OCI-LY7 (cell line): ENCODE measurements around the gene HDGFL2. TPM values are rescaled to one million over a fixed set of nuclear protein-coding genes. Genes with fewer than 3 reads are reported as not detected.

Source experiments
- BruUV-seq: library from RNA; stranded (reverse); fragments of 400-500 nt; replicated peaks from 2 replicates; lab custom pipeline; 2021; lab: Mats Ljungman, UMichigan
- CTCF ChIA-PET: fragments of 300-600 bp; sonication (Branson Sonifier 250); formaldehyde crosslinking; loops from one replicate; lab custom pipeline; 2022; ENCODE audit warnings: antibody characterized with exemption; ENCODE audit not compliant: unreplicated experiment; lab: Charles Lee
- POLR2A ChIA-PET: fragments of 300-600 bp; sonication (Branson Sonifier 250); formaldehyde crosslinking; loops from one replicate; lab custom pipeline; 2022; ENCODE audit warnings: antibody characterized with exemption; lab: Charles Lee
- DNase-seq: peaks from one replicate; pipeline ENCODE4 v3.0.0-alpha.2; 2015; ENCODE audit warnings: low spot score
- H2AFZ ChIP-seq: fragments of 200-600 bp; sonication (generic), shearing (Covaris generic); 2 replicates; pipeline ENCODE4 v1.6.1; 2014; ENCODE audit warnings: mild to moderate bottlenecking, antibody characterized with exemption, low read length, moderate library complexity
- H3K27ac ChIP-seq: fragments of 200-600 bp; sonication (generic); 2 replicates; pipeline ENCODE4 v1.5.1; 2014; ENCODE audit warnings: mixed run types, low read depth, mild to moderate bottlenecking, moderate library complexity, low read length, inconsistent platforms; ENCODE audit not compliant: poor library complexity, severe bottlenecking
- H3K36me3 ChIP-seq: fragments of 200-600 bp; sonication (generic); 2 replicates; pipeline ENCODE4 v1.6.1; 2014; ENCODE audit warnings: mild to moderate bottlenecking, antibody characterized with exemption, low read length, moderate library complexity, mixed read lengths; ENCODE audit not compliant: insufficient read depth
- H3K4me1 ChIP-seq: fragments of 200-600 bp; sonication (generic); 2 replicates; pipeline ENCODE4 v1.5.1; 2014; ENCODE audit warnings: mild to moderate bottlenecking, low read length; ENCODE audit not compliant: insufficient read depth, poor library complexity, severe bottlenecking
- H3K4me2 ChIP-seq: fragments of 200-600 bp; sonication (generic); 2 replicates; pipeline ENCODE4 v1.6.1; 2014; ENCODE audit warnings: mild to moderate bottlenecking, low read length
- H3K4me3 ChIP-seq: fragments of 200-600 bp; sonication (generic); 2 replicates; pipeline ENCODE4 v1.5.1; 2014; ENCODE audit warnings: mild to moderate bottlenecking, low read depth, low read length; ENCODE audit not compliant: poor library complexity, severe bottlenecking
- H3K79me2 ChIP-seq: fragments of 200-600 bp; sonication (generic); 2 replicates; pipeline ENCODE4 v1.6.1; 2016; ENCODE audit warnings: low read depth, mild to moderate bottlenecking, low read length, moderate library complexity, mixed read lengths; ENCODE audit not compliant: insufficient read depth
- H3K9me2 ChIP-seq: fragments of 200-600 bp; sonication (generic); 2 replicates; pipeline ENCODE4 v1.6.1; 2016; ENCODE audit warnings: mild to moderate bottlenecking, low read length, mixed read lengths; ENCODE audit not compliant: insufficient read depth
- H3K9me3 ChIP-seq: fragments of 200-600 bp; sonication (generic); 2 replicates; pipeline ENCODE4 v1.6.1; 2014; ENCODE audit warnings: mild to moderate bottlenecking, mixed run types, low read length, mixed read lengths
- H4K20me1 ChIP-seq: fragments of 200-600 bp; sonication (generic); 2 replicates; pipeline ENCODE4 v1.6.1; 2014; ENCODE audit warnings: mild to moderate bottlenecking, antibody characterized with exemption, low read length, moderate library complexity, mixed read lengths; ENCODE audit not compliant: insufficient read depth
- CTCF ChIP-seq: fragments of 200-600 bp; sonication (generic); conservative IDR thresholded peaks from 2 replicates; pipeline ENCODE4 v1.5.1; 2014; ENCODE audit warnings: mild to moderate bottlenecking, antibody characterized with exemption, low read length, moderate library complexity, mixed read lengths
- EZH2phosphoT487 ChIP-seq: fragments of 200-600 bp; sonication (generic); IDR thresholded peaks from 2 replicates; pipeline ENCODE4 v1.6.1; 2018; ENCODE audit warnings: low read depth, borderline replicate concordance, mild to moderate bottlenecking, mixed run types, antibody characterized with exemption, low read length, moderate library complexity, mixed read lengths
- intact Hi-C: fragments of 100-400 bp; cut with micrococcal nuclease; formaldehyde crosslinking; loops from one replicate; pipeline ENCODE4 v1.10.0; 2022; ENCODE audit not compliant: unreplicated experiment
- total RNA-seq, 2 experiments: library from RNA; depleted of rRNA in 1 of 2; stranded (reverse); fragments of >200 nt in 1 of 2; shearing (Covaris generic) in 1 of 2; gene quantifications; 2 replicates each; pipeline ENCODE4 v1.2.3, GENCODE V29; 2014 to 2022

Gene HDGFL2
- total RNA-seq, 2 experiments from 2014 or later: 54.5 to 85.9 TPM

DNA sequence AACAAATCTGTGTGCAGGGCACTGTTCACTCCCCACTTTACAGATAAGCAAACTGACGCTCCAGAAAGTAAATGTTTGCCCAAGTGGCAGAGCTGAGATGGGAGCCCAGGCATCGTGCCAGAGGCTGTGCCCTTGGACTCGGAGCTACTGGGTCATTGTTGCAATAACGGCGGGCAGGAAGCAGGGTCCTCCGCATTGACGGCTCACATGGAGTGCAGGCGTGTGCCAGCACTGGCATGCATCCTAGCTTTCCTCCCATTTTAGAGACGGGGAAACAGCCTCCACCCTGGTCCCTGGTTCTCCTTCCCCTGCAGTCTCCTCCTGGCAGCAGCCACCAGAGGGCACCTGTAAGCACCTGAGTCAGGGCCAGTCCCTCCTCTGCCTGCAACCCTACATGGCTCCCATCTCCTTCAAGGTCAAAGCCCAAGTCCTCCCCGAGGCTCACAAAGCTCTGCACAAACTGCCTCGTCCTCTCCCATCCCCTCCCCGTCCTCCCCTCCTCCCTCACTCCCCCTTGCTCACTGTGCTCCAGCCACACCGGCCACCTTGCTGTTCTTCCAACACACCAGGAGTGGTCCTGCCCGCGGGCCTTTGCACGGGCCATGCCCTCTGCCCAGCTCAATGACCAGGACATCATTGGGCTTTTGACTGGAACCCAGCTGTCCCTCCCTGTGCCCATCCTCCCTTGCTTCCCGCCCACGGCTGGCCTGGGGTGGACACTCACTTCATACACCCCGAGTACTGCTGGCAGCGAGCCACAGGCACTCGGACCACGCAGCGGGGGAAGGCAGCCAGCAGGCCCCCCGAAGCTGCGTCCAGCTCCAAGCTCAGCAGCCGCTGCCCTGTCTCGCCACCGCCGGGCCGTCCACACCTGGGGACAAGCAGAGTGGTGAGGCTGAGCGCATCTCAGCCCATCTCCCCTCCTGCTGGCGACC is 75.5 kb downstream of the HDGFL2 start:
- TF ChIP-seq EZH2phosphoT487 (no peak), CTCF (peak; percentile 67)
- CTCF ChIA-PET: interaction anchor here (0.7 kb wide), 1 partner anchor 18 kb away, joined by 3 read pairs; no protein-coding TSS in a partner anchor
- intact Hi-C loops: no loop called here
- BruUV-seq: no TSS peak
- Histone ChIP-seq H3K4me3 (no peak overlapping the region), H4K20me1 (no peaks in the 10 kb centered on the region), H3K4me2 (no peak overlapping the region), H3K79me2 (no peaks in the 10 kb centered on the region), H3K27ac (no peak overlapping the region), H2AFZ (no peak overlapping the region), H3K4me1 (no peaks in the 10 kb centered on the region), H3K9me3 (no peaks in the 10 kb centered on the region), H3K36me3 (no peaks in the 10 kb centered on the region), H3K9me2 (no peaks in the 10 kb centered on the region)
- peak; percentile 28 for DNase-seq
- POLR2A ChIA-PET: no interaction called here

- intact Hi-C loops: no loop called here
- H3K27ac ChIP-seq: no peak overlapping the region
- H4K20me1 ChIP-seq: no peaks in the 10 kb centered on the region
- no peaks in the 10 kb centered on the region for H3K9me2 ChIP-seq
- ChIA-PET POLR2A (no interaction called here), CTCF (no interaction called here)
- H3K4me1 ChIP-seq: no peaks in the 10 kb centered on the region
- BruUV-seq: no TSS peak
- no peak overlapping the region for H3K4me3 ChIP-seq
- H2AFZ ChIP-seq: no peak overlapping the region
- H3K4me2 ChIP-seq: no peak overlapping the region
- H3K9me3 ChIP-seq: no peaks in the 10 kb centered on the region
- TF ChIP-seq EZH2phosphoT487 (no peak), CTCF (no peak)
- no peaks in the 10 kb centered on the region for H3K36me3 ChIP-seq
- H3K79me2 ChIP-seq: no peaks in the 10 kb centered on the region
- DNase-seq: no peak
These were observed 76.1 kb downstream of the HDGFL2 start for GRCh38 chr19:4548238-4548584.

GRCh38 chr19:4550018-4550417 is 77.9 kb downstream of the HDGFL2 start:
- TF ChIP-seq EZH2phosphoT487: no peak
- TF ChIP-seq CTCF: no peak
- intact Hi-C loops: no loop called here
- Histone ChIP-seq H3K9me3 (no peaks in the 10 kb centered on the region), H4K20me1 (no peaks in the 10 kb centered on the region), H3K4me1 (no peaks in the 10 kb centered on the region), H3K9me2 (no peaks in the 10 kb centered on the region), H3K79me2 (no peaks in the 10 kb centered on the region), H2AFZ (no peak overlapping the region), H3K36me3 (no peaks in the 10 kb centered on the region), H3K4me3 (no peak overlapping the region), H3K4me2 (no peak overlapping the region), H3K27ac (no peak overlapping the region)
- ChIA-PET CTCF (interaction anchor here (0.5 kb wide), 1 partner anchor 15 kb away, joined by 3 read pairs; the partner anchor contains the start of gene PLIN5), POLR2A (no interaction called here)
- no peak for DNase-seq
- BruUV-seq: no TSS peak
